C4-2B (cell line): ENCODE measurements around the gene MAP7D2.

Experiments used
- CTCF ChIP-seq: fragments of 450-650 bp; conservative IDR thresholded peaks from 2 replicates; pipeline ENCODE4 v1.5.1; 2017; ENCODE audit warnings: mild to moderate bottlenecking
- ZFX ChIP-seq: fragments of 450-650 bp; IDR thresholded peaks from 2 replicates; pipeline ENCODE4 v1.6.1; 2017

GRCh38 chrX:20016616-20016945, 100.1 kb downstream of the MAP7D2 start:
- TF ChIP-seq CTCF (no peak), ZFX (no peak)
